HG03060 (cell line): Measurements from ENCODE around the gene GNAT1.

Experiments used
- ATAC-seq: cut with Tn5 transposase; IDR thresholded peaks from one replicate; pipeline ENCODE4 v1.9.1; 2021; ENCODE audit warnings: low read depth, moderate number of reproducible peaks; ENCODE audit not compliant: unreplicated experiment

The GNAT1 gene

DNA sequence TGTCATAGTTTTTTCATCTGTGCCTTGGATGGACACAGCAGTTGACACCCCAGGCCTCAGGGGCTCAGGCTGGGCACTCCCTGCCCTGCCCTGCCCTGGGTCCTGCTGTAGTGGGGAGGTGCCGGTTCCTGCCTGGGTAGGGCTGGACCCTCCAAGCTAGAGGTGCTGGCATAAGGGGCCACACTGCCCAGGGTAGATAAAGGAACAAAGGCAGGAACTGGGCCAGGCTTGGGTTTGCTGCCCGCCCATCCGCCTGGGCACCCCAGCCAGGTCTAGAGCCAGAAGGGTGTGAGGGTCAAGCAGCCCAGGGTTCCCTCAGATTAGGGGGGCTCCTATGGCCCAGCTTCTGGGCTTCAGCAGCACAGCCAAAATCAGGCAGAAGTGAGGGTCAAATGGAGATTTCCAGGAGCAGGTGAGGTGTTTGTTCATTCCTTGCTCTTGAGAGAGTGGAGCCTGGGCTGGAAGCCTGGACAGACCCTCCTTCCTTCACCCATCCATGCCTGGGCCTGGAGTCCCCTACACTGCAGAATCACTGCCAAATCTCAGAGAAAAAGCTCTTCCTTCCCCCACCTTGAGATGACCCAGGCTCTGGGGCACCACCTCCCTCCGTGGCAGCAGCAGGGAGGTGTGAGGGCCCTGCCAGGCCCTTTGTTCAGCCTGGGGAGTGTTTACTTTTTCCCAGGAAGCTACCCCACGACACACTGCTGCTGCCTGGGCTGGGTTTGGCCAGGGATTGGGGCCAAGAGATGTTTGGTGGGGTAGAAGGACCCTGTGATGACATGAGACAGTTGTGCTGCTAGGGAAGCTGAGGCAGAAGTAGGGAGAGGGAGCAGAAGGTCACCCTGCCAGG is 29.2 kb upstream of the GNAT1 start:
- no peak for ATAC-seq

DNA sequence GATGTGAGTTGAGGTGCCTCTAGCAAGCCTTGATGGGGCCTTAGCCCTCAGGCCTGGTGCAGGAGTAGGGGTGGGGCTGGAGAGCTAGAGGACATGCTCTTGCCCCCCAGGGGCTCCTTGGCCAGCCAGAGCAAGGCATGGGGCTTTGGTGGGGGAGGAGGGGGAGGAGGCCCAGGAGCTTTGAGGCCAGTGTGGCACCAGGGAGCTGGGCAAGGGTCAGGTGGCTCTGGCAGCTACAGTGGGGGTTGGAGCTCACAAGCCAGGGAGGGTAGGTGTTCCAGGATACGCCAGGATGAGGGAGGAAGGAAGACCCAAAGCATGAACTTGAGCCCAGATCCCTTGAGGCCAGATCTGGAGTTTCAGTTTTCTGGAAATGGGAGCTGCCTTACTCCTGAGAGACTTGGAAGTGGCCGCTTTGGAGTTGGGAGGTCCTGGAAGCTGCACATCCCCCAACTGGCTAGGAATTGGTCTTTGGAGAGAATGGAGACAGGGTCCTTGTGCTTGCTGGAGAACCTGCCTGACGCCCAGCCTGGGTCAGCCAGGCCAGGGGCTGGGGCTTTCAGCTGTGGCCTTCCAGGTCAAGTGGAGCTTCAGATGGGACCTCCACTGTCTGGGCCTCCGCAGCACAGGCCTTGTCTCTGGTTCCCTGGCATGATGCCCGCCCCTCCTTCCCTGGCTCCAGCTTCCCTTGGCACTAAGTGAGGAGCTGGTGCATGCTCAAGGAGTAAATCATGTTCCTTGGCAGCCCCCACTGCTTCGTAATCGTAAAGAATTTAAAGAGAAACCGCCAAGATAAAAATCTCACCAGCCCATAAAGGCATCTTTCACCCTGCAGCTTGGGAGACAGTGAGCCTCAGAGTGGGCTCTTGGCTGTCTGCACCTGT is 27.6 kb upstream of the GNAT1 start:
- no peak for ATAC-seq

DNA sequence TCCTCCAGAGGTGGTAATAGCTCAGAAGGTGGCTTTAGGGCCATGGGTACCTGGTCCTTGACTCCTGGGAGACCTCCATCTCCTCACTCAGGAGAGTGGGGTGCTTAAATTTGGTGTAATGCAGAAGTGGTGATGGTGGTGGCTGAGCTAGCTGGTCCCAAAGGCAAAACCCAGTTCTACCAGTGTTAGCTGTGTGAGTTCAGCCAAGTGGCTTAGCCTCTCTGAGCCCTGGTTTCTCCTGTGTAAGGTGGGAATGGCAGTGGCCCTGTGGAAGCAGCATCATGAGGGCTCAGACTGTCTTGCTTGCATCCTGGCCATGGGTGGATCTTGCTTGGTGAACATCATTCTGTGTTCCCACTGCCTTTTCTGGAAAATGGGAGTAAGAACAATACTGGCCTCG is 26.9 kb upstream of the GNAT1 start:
- ATAC-seq: no peak

DNA sequence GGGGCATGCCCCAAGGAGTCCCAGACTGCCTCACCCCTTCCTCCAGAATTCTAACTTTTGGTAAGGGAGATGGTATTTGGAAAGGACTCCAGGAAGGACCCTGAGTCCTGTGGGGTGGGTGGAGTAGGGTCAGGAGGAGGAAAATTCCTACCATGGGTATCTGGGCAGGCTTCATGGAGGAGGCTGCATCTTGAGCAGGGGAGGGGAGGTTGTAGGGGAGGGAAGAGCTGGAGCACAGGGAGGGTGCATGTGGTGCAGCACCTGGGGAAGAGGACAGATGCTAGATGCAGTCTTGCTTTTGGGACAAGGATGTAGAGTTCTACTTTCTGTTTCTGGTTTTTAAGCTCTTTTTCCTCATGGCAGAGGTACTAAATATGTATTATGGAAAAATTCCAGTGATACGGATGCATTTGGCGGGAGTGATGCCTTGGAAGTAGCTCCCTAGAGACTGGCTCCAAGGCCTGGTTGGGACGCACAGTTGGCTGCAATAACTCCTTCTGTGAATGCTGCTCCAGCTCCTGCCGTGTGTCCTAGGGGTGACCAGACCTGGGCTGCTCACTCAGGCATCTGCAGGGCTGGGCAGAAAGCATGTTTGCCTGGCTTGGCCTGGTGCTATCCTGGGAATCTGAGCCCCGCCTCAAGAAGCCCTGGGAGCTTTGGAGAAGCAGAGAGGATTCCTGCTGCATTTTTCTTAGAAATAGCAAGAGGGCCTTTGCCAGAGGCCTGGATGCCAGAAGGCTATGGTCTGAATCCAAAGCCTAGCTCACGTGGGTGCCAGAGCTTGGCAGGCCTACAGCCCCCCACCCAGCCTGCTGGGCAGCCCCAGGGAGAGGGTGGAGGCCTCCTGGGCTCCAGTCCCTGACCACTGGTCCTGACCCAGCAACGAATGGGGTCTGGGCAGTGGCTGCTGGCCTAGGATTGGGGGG is 26.2 kb upstream of the GNAT1 start:
- ATAC-seq: no peak

DNA sequence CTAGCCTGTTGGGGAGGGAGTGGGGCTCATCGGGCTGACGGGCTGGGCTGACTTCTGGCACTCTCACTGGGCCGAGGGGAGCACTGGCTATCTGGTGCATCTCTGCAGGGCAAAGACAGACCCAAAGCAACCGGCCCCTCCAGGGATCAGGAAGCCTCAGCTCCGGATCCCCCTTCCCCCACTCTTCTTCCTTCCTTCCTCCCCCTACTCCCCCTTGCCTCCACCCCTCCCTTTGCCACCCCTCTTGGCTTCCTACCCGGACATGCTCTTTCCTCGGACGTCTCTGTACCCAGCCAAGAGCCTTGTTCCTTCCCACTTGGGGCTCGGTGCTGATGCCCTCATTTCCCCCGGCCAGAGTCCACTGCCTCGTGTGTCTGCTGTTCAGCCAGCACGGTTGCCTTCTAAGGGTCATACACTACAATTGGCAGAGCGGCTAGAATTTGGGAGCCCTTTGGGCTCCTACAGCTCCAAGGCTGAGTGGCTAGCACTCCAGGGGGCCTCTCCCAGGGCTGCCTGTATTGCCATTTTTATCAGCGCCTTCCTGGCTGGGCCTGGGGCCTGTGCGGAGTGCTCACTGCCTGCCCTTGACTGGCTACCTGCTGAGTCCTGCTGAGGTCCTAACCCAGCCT is 25.4 kb upstream of the GNAT1 start:
- no peak for ATAC-seq

DNA sequence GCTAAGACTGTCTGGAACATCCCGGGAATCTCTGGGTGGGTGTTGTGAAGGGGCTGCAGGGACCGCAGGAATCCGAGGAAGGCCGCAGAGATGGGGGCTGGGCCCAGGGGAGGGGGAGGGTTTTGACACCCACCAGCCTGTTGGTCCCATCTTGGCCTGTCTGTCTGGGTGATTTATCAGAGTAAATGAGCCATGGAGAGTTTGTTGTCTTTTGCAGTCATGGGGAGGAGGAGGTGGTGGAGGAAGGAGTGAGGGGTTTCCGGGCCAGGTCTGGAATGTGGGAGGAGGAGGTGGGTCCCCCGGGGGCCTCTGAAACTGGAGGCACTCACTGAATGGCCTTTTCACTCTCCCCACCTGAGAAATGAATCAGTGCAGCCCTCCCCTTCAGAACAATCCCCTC is 24.8 kb upstream of the GNAT1 start:
- no peak for ATAC-seq

DNA sequence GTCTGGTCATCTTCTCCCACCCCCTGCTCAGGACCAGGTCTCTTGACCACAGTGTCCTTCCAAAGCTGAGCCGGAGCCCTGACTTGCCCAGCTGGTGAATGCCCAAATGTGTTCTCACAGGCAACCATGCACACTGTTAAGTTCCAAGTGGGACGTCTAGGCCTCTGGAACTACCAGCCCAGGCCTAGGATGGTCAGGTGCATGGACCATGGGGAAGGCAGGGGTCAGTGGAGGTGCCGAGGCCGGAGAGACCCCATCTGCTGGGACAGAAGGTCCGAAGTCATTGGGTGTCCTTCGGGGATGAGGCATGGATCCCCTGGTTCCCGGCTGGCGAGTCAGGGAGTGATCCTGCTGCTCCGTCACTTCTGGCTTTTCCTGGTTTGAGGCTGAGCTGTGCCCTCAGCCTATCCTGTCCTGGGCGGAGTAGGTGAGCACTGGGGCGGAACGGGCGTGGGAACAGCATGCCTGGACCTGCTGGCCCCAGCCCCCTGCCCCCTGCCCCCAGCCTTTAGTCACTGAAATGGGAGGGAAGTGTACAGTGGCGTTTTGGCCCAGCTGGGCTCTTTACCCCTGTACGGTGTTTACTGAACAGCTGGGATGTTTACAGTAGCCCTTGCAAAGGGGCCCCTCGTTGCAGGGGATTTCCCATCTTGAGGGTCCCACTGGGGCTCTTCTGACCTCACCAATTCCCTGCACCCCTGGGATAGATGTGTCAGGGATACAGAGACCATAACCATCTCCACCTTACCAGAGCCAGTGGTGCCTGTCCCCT is 24.2 kb upstream of the GNAT1 start:
- ATAC-seq: no peak

DNA sequence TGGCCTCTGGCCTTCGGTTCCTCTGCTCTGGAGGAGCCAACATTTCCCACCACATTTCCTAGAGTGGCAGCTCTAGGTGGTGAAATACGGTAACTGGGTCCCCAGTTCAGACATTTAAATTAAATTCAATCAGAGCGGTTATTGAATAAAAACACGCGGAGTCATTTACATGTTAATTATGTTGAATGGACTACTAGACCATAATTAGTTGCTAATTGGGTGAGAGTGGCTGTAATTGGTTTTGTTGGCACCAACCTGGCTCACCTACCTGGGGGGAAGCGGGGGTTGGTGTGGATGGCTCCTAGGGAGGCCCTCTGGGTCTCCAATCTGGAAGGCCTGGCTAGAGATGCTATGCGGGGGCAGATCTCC is 23.6 kb upstream of the GNAT1 start:
- no peak for ATAC-seq

DNA sequence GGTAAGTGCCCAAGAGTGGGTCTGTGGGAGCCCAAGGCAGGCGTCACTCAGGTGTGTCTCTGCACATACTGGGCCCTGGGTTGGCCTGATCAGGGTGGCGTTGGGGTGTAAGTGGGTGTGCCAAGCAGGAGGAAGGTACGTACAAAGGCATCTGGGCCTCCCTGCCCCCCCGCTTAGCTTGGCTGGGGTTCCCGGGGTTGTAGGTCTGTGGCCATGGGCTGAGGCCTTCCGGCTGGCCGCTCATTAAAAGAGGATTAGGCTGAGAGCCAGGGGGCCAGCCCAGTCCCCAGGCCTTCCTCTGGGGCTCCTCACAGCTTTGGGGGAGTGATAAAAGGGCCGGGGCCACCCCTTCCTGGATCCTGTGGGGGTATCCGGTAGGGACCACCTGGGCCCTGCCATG is 23.0 kb upstream of the GNAT1 start:
- no peak for ATAC-seq

DNA sequence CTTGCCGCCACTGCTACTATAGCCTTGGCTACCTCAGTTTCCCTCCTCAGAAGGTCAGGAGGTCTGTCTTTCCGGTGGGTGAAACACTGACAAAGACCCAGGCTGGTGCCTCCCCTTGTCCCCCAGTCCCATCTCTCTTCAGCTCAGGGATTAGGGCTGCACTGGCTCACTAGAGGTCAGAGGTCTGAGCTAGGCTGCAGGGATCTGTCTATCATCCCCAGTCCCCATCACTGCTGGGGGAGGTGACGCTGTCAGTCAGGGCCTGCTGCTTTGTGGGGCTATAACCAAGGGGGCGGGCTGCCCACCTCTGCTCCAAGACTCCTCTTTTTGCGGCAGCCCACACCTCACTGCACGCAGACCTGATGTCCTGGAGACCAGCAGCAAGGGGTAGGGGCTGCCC is 22.6 kb upstream of the GNAT1 start:
- ATAC-seq: no peak

DNA sequence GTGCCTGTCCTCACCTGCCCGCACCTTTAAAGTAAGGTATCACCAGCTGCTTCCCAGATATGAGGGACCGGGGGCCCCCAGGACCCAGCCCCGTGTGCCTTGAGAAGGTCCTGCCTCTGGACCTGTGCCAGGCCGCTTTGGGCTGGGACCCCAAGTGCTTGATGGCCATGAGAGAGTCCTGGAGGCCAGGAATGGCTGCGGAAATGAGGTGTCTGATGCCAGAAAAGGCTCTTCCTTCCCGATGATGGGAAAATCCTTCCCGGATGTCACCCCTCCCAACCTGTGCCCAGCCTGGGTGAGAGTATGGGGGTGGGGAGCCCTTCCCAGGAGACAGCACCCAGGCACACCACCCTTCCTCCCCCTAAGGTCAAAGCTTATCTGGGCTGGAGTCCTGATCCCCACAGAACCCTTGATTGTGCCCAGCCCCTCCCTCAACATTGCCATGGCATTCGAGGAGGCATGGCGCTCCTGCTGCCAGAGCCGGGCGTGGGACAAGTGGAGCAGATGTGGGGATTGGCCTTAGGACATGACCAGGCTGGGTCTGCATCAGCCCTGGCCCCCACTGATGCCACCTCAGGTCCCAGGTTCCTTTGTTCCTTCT is 22.1 kb upstream of the GNAT1 start:
- ATAC-seq: no peak

DNA sequence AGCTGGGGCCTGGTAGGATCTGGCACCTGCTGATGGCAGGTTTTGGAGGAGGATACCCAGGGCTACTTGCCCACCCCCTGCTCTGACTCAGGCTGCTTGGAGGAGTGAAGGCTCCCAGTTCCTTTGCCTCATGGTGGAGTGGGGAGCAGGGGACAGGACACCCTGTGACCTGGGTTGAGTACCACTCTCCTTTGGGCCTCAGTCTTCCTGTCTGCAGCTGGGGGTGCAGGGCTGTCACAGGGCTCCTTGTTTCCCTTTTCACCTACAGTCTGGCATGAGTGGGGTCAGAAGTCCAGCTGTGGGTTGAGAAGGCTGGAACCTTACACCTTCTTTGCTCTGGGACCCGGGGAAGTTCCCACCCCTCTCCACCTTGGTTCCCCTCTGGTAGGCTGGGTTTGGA is 21.6 kb upstream of the GNAT1 start:
- ATAC-seq: no peak

DNA sequence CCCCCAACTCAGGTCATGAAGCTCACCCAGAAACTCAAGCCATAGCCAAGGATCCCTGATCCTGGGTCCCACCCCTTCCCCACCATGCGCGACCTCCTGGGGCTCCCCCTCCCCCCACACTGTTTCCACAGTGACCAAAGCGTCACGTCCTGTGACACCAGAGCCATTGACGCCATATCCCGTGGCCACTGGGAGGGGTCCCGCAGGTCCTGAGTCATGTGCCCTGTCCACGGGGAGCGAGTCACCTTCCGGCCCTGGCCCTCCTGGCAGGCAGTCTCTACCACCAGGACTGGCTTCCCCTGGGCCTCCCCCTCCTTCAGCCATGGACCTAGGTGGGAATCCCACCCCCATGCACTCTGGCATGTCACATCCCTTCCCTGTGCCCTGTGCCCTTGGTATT is 20.7 kb upstream of the GNAT1 start:
- no peak for ATAC-seq

DNA sequence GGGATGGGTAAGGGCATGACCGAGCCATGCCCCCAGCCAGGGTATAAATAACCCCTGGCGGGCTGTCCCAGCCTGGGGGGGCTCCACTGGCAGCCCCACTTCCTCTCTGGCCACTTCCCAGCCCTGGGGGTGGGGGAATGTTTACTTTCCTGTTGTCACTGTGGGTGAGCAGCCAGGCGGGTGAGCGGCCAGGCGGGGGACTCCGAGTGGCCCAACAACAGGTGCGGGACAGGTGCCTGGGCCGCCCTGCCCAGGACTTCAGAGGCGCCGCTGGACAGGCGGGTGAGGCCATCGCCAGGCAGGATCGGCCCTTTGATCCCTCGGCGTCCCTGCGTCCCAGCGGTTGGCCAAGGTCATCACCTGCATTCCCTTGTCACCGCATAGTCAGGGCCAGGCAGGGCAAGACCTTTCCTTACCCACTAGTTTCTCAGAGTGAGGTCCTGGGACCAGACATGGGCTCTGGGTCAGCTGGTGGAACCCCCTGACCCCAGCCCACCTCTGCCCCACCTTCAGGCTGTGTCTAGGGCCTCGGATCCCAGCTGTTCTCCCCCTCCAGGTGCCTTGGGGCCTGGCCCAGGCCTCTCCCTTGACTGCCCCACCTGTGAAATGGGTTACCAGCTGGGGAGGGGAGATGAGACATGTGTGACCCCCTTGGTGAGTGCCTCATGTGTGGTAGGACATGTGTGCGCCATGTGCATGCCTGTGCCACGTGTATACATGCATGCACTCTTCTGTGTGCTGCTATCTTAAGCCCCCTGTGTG is 19.7 kb upstream of the GNAT1 start:
- no peak for ATAC-seq

DNA sequence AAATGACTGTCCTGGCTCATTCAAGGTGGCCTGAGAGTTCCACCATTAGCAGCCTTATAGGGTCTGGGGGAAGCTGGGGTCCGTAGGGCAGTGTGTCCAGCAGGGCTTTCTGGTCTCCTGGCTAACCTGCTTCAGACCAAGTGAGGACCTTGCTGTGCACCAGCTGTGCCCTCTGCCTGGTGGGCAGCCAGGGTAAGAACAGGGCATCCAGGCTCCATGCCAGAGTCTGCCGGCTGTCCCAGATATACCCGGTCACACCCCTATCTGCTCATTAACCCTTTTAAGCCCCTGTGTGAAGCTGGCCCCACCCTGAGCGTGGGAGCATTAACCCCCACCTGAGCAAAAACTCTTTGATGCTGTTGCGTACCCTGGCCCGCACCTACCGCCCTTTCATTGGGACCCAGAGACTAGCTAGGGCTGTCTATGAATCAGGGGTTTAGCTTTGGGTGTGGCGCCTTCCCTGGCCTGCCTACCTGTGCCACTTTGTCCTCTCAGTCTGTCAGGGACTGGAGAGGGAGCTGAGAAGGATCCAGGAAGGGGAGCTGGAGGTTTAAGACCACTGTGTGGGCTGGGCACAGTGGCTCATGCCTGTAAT is 18.7 kb upstream of the GNAT1 start:
- no peak for ATAC-seq

DNA sequence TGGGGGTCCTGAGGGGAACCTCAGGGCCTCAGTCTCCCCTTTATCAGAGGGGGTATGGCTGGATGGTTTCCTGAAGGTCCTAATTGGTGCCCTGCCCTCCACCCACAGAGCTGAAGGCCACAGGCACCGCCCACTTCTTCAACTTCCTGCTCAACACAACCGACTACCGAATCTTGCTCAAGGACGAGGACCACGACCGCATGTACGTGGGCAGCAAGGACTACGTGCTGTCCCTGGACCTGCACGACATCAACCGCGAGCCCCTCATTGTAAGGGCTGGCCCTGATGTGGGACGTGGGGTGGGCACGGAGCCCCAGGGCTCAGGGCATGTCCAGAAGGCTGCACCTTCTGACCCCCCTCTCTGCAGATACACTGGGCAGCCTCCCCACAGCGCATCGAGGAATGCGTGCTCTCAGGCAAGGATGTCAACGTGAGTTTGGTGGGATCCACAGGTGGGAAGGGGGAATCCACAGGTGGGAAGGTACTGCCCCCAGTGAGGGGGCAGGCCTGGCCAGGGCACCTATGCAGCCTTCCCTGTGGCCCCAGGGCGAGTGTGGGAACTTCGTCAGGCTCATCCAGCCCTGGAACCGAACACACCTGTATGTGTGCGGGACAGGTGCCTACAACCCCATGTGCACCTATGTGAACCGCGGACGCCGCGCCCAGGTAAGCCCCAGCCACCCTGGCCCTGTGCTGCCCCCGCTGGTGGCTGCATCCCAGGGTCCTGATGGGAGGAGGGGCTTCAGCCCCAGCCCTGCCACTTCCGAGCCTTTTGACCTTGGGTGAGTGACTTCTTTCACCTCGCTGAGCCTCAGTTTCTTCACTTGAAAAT is 17.5 kb upstream of the GNAT1 start:
- no peak for ATAC-seq

DNA sequence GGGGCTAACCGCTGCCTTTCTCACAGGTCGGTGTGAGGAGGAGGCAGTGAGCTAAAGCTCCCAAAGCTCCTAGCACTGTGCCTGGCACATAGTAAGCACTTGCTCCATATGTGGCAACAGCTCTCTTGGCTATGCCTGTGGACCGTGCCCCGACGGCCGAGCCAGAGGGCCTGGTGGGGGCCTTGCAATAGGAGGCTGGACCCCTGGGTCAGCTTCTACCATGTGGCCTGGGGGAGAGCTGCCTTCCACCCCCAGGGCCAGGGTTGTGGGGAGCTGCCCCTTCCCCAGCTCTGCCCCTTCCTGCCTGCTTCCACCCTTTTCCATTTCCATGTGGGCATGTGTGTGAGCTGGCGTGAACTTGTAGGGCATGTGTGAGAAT is 16.9 kb upstream of the GNAT1 start:
- no peak for ATAC-seq
